ENCODE results near the gene SORL1-AS1.

SORL1-AS1 gene

GRCh38 chr11:121426476-121427399 is 26.0 kb downstream of the SORL1-AS1 start:
- Mint-ChIP-seq H3K4me3 (peak overlapping the region; percentile 62 to 83), H3K36me3 (peaks cover 0 to 8% of the 10 kb centered on the region in 2 donors), H3K27ac (peak overlapping the region in 3 of 7 donors; percentile 0 to 47 (median 12)), H3K4me1 (peaks cover 55% of the 10 kb centered on the region), H3K9me3 (peaks cover 0 to 7% (median 4%) of the 10 kb centered on the region in 7 donors), H3K27me3 (ENCODE audit: low read depth in 3 of 3) (peaks cover 6 to 9% (median 7%) of the 10 kb centered on the region in 3 donors)
- H3K9ac ChIP-seq (ENCODE audit: insufficient read depth, low read length, poor library complexity, severe bottlenecking) = no peak overlapping the region
- intact Hi-C loops (cut with micrococcal nuclease) = no loop called here
- H3K27ac ChIP-seq (ENCODE audit: low read depth in 1 of 2, low read length in 2 of 2) = no peak overlapping the region
- peak; percentile 55 for TF ChIP-seq CTCF (IDR thresholded peaks at IDR 0.05)
- H3K79me2 ChIP-seq (ENCODE audit: insufficient read depth, low read length) = no peaks in the 10 kb centered on the region
- no peaks in the 10 kb centered on the region for H3K36me3 ChIP-seq (replicated peaks in 1 of 2; ENCODE audit: control insufficient read depth in 1 of 2, insufficient read depth in 2 of 2, low read length in 2 of 2)
- peaks cover 0 to 4% of the 10 kb centered on the region in 2 donors for H3K9me3 ChIP-seq (replicated peaks in 1 of 2; ENCODE audit: control insufficient read depth in 1 of 2, insufficient read depth in 1 of 2, low read length in 2 of 2)
- DNase-seq = peak in 2 of 3 donors; percentile 54 to 56
- H3K4me1 ChIP-seq (ENCODE audit: control insufficient read depth in 1 of 2, insufficient read depth in 2 of 2, low read length in 2 of 2) = peaks cover 38 to 41% of the 10 kb centered on the region in 2 donors
- WGBS (ENCODE audit: insufficient coverage) = 36% methylated on average over 36 of the region's 48 CpGs
- peak overlapping the region in 1 of 3 experiments; percentile 57 for H3K4me3 ChIP-seq (replicated peaks in 1 of 3; ENCODE audit: low read depth in 2 of 3, low read length in 3 of 3)
- no peaks in the 10 kb centered on the region for H3K27me3 ChIP-seq (ENCODE audit: control insufficient read depth in 2 of 2, insufficient read depth in 2 of 2, low read length in 2 of 2)
- H4K20me1 ChIP-seq (ENCODE audit: insufficient read depth, low read length) = no peaks in the 10 kb centered on the region
- peak overlapping the region; percentile 67 for H2AFZ ChIP-seq (ENCODE audit: insufficient read depth, low read depth, low read length, poor library complexity, severe bottlenecking)
- H3K4me2 ChIP-seq (replicated peaks; ENCODE audit: extremely low read depth, low read length, poor library complexity, severe bottlenecking) = peak overlapping the region; percentile 67

GRCh38 chr11:121425828-121426227 is 26.9 kb downstream of the SORL1-AS1 start:
- Histone ChIP-seq H3K9me3 (replicated peaks in 1 of 2; ENCODE audit: control insufficient read depth in 1 of 2, insufficient read depth in 1 of 2, low read length in 2 of 2) (peaks cover 0 to 4% of the 10 kb centered on the region in 2 donors), H3K27ac (ENCODE audit: low read depth in 1 of 2, low read length in 2 of 2) (no peak overlapping the region), H3K36me3 (replicated peaks in 1 of 2; ENCODE audit: control insufficient read depth in 1 of 2, insufficient read depth in 2 of 2, low read length in 2 of 2) (no peaks in the 10 kb centered on the region), H3K9ac (ENCODE audit: insufficient read depth, low read length, poor library complexity, severe bottlenecking) (no peak overlapping the region), H3K4me2 (replicated peaks; ENCODE audit: extremely low read depth, low read length, poor library complexity, severe bottlenecking) (no peak overlapping the region), H3K4me3 (replicated peaks in 1 of 3; ENCODE audit: low read depth in 2 of 3, low read length in 3 of 3) (no peak overlapping the region), H3K4me1 (ENCODE audit: control insufficient read depth in 1 of 2, insufficient read depth in 2 of 2, low read length in 2 of 2) (peaks cover 41 to 43% of the 10 kb centered on the region in 2 donors), H3K27me3 (ENCODE audit: control insufficient read depth in 2 of 2, insufficient read depth in 2 of 2, low read length in 2 of 2) (no peaks in the 10 kb centered on the region), H2AFZ (ENCODE audit: insufficient read depth, low read depth, low read length, poor library complexity, severe bottlenecking) (no peak overlapping the region), H3K79me2 (ENCODE audit: insufficient read depth, low read length) (no peaks in the 10 kb centered on the region), H4K20me1 (ENCODE audit: insufficient read depth, low read length) (no peaks in the 10 kb centered on the region)
- Mint-ChIP-seq H3K27me3 (ENCODE audit: low read depth in 3 of 3) (peaks cover 6 to 9% (median 7%) of the 10 kb centered on the region in 3 donors), H3K4me3 (no peak overlapping the region), H3K4me1 (peaks cover 64% of the 10 kb centered on the region), H3K36me3 (peaks cover 0 to 9% of the 10 kb centered on the region in 2 donors), H3K27ac (peak overlapping the region in 1 of 7 donors; percentile 51), H3K9me3 (peaks cover 0 to 7% (median 4%) of the 10 kb centered on the region in 7 donors)
- DNase-seq = no peak
- 97% methylated on average over 5 of the region's 5 CpGs for WGBS (ENCODE audit: insufficient coverage)
- intact Hi-C loops (cut with micrococcal nuclease) = no loop called here
- TF ChIP-seq CTCF (IDR thresholded peaks at IDR 0.05) = no peak
